ENCODE data around the gene RGS12.

- TF ChIP-seq ZNF274 (IDR thresholded peaks at IDR 0.05; ENCODE audit: borderline replicate concordance, extremely low read depth, low read length) (no peak), CTCF (IDR thresholded peaks at IDR 0.05; ENCODE audit: control extremely low read depth in 1 of 3, insufficient read depth in 1 of 3, low read depth in 1 of 3, low read length in 3 of 3) (no peak), CREB1 (IDR thresholded peaks at IDR 0.05) (no peak), SP1 (IDR thresholded peaks at IDR 0.05; ENCODE audit: low read depth, low read length) (no peak), BRCA1 (IDR thresholded peaks at IDR 0.05; ENCODE audit: low read depth, low read length) (no peak)
- TF ChIP-seq, protein P1, sequence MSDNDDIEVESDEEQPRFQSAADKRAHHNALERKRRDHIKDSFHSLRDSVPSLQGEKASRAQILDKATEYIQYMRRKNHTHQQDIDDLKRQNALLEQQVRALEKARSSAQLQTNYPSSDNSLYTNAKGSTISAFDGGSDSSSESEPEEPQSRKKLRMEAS (IDR thresholded peaks at IDR 0.05): no peak
Measured at GRCh38 chr4:3336382-3337356, 43.8 kb downstream of the RGS12 start.

Measured in H1 (cell line).